ENCODE measurements around the gene FEN1. TPM values are rescaled to one million over a fixed set of nuclear protein-coding genes. Genes with fewer than 3 reads are reported as not detected.

Gene FEN1
- total RNA-seq, 1 experiment from 2014 or later = 89.5 TPM

GRCh38 chr11:61814958-61815789 is 22.5 kb downstream of the FEN1 start (continued):
- TF ChIP-seq ZNF274 (IDR thresholded peaks at IDR 0.05; ENCODE audit: low read depth, low read length) (no peak), YY1 (IDR thresholded peaks at IDR 0.05; ENCODE audit: extremely low read depth, insufficient replicate concordance, low read depth, low read length) (peak; percentile 59), SIN3A (IDR thresholded peaks at IDR 0.05; ENCODE audit: low read depth) (no peak), ZBTB33 (IDR thresholded peaks at IDR 0.05; ENCODE audit: extremely low read depth, insufficient replicate concordance, low read length) (no peak), CBX3 (IDR thresholded peaks at IDR 0.05; ENCODE audit: low read depth) (no peak), TCF7L2 (IDR thresholded peaks at IDR 0.05; ENCODE audit: borderline replicate concordance, extremely low read depth, insufficient read depth, insufficient read length) (no peak)

GRCh38 chr11:61815790-61816735 is 23.4 kb downstream of the FEN1 start:
- Histone ChIP-seq H3K27me3 (ENCODE audit: insufficient read depth, low read length) (no peaks in the 10 kb centered on the region), H3K9me3 (ENCODE audit: control insufficient read depth in 1 of 2, insufficient read depth in 1 of 2, low read depth in 1 of 2, low read length in 2 of 2) (no peaks in the 10 kb centered on the region), H2AFZ (ENCODE audit: low read depth, low read length, poor library complexity, severe bottlenecking) (no peak overlapping the region), H3K27ac (ENCODE audit: low read depth, low read length) (peak overlapping the region; percentile 96), H4K20me1 (ENCODE audit: insufficient read depth) (no peaks in the 10 kb centered on the region), H3K9me2 (ENCODE audit: insufficient read depth) (no peaks in the 10 kb centered on the region), H3K4me2 (ENCODE audit: low read length) (peak overlapping the region; percentile 80), H3K4me3 (replicated peaks in 1 of 2; ENCODE audit: low read depth in 1 of 2, low read length in 2 of 2) (peak overlapping the region; percentile 85 to 89), H3K36me3 (ENCODE audit: control insufficient read depth in 1 of 2, insufficient read depth in 2 of 2, low read length in 2 of 2) (peaks cover under 1 to 9% of the 10 kb centered on the region in 2 experiments; a peak in 2 of 4 replicates), H3K79me2 (ENCODE audit: insufficient read depth, low read length) (peaks cover 9% of the 10 kb centered on the region), H3K4me1 (ENCODE audit: control insufficient read depth in 1 of 2, insufficient read depth in 2 of 2, low read length in 2 of 2) (peaks cover 30 to 54% of the 10 kb centered on the region in 2 experiments), H3K9ac (ENCODE audit: low read length) (peak overlapping the region; percentile 98)
- TSS peak; percentile 33 for BruUV-seq (replicated peaks)
- DNase-seq (ENCODE audit: low read depth, low spot score) (peak; percentile 27), ATAC-seq (peak; percentile 18)
- POLR2A ChIA-PET = interaction anchor here (0.9 to 3.5 kb wide), 14 partner anchors 10 to 1025 kb away, joined by 3 to 33 read pairs (median 6); partner anchors contain the start of genes FEN1, FTH1 and TMEM258
- CTCF ChIA-PET = interaction anchor here (0.7 to 4.0 kb wide), 14 partner anchors 19 to 296 kb away, joined by 3 to 32 read pairs (median 5); no protein-coding TSS in a partner anchor
- RAD21 ChIA-PET (ENCODE audit: low non-redundant PET in 1 of 2, low total read pairs in 2 of 2, uncharacterized antibody in 2 of 2, unreplicated experiment in 2 of 2) = no interaction called here
- TF ChIP-seq POLR2AphosphoS5 (IDR thresholded peaks at IDR 0.05; ENCODE audit: low read depth, low read length) = peak; percentile 49; the same call in 1 of the 2 replicates
- no peak for TF ChIP-seq JUND (IDR thresholded peaks at IDR 0.05)
- intact Hi-C loops (cut with micrococcal nuclease) = no loop called here

Data from HCT116 (cell line).